22Rv1 (cell line): Measurements from ENCODE around the gene DIABLO.

Experiments used
- H3K27ac ChIP-seq: fragments of 450-650 bp; 2 replicates; pipeline ENCODE4 v1.5.1; 2017
- ZFX ChIP-seq: fragments of 450-650 bp; IDR thresholded peaks from 2 replicates; pipeline ENCODE4 v1.6.1; 2017; ENCODE audit warnings: antibody characterized with exemption, borderline replicate concordance
- TF ChIP-seq, protein P1 (sequence below): fragments of 450-650 bp; IDR thresholded peaks from 2 replicates; pipeline ENCODE4 v1.5.1; 2017; ENCODE audit warnings: mild to moderate bottlenecking

DIABLO gene

DNA sequence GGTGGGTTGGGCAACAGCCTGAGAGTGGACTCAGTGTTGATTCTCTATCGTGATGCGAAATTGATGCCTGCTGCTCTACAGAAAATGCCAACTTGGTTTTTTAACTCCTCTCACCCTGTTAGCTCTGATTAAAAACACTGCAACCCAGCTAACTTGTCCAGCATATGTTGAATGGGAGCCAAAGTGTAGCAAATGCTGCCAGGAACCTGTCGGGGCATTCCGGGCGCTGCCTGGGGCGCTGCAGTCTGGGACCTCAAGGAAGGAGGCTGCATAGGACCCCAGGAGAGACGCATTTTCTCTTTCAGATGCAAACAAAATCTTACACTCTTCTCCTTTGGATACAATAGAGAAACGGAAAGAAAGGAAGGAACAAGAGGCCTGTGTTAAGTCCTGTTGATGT, 18.5 kb downstream of the DIABLO start:
- TF ChIP-seq ZFX = no peak
- TF ChIP-seq, protein P1, sequence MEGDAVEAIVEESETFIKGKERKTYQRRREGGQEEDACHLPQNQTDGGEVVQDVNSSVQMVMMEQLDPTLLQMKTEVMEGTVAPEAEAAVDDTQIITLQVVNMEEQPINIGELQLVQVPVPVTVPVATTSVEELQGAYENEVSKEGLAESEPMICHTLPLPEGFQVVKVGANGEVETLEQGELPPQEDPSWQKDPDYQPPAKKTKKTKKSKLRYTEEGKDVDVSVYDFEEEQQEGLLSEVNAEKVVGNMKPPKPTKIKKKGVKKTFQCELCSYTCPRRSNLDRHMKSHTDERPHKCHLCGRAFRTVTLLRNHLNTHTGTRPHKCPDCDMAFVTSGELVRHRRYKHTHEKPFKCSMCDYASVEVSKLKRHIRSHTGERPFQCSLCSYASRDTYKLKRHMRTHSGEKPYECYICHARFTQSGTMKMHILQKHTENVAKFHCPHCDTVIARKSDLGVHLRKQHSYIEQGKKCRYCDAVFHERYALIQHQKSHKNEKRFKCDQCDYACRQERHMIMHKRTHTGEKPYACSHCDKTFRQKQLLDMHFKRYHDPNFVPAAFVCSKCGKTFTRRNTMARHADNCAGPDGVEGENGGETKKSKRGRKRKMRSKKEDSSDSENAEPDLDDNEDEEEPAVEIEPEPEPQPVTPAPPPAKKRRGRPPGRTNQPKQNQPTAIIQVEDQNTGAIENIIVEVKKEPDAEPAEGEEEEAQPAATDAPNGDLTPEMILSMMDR = no peak
- H3K27ac ChIP-seq = no peak overlapping the region; the same call in 1 of the 2 replicates

DNA sequence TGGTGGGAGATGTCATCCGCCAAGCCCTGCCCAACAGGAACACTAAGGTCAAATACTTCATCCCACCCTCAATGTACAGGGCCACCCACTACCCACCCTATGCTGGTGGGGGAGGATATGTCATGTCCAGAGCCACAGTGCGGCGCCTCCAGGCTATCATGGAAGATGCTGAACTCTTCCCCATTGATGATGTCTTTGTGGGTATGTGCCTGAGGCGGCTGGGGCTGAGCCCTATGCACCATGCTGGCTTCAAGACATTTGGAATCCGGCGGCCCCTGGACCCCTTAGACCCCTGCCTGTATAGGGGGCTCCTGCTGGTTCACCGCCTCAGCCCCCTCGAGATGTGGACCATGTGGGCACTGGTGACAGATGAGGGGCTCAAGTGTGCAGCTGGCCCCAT, 18.9 kb downstream of the DIABLO start:
- TF ChIP-seq ZFX = no peak
- TF ChIP-seq, protein P1 = no peak
- H3K27ac ChIP-seq = no peak overlapping the region; the same call in 1 of the 2 replicates

DNA sequence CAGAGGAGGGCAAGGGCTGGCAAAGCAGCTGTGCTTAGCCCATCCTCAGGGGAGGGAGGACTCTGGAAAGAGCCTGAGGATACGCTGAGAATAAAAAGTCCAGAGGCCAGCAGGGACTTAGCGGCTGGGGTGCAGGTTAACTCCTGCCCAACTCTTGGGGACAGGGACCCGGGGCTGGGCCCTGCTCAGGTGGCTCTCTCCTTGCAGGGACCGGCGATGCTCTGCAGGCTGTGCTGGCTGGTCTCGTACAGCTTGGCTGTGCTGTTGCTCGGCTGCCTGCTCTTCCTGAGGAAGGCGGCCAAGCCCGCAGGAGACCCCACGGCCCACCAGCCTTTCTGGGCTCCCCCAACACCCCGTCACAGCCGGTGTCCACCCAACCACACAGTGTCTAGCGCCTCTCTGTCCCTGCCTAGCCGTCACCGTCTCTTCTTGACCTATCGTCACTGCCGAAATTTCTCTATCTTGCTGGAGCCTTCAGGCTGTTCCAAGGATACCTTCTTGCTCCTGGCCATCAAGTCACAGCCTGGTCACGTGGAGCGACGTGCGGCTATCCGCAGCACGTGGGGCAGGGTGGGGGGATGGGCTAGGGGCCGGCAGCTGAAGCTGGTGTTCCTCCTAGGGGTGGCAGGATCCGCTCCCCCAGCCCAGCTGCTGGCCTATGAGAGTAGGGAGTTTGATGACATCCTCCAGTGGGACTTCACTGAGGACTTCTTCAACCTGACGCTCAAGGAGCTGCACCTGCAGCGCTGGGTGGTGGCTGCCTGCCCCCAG, 19.6 kb downstream of the DIABLO start:
- no peak for TF ChIP-seq ZFX
- TF ChIP-seq, protein P1 = no peak
- 0 out of 2 replicates have a peak overlapping the region, but pooled peaks have one; percentile 13 for H3K27ac ChIP-seq

DNA sequence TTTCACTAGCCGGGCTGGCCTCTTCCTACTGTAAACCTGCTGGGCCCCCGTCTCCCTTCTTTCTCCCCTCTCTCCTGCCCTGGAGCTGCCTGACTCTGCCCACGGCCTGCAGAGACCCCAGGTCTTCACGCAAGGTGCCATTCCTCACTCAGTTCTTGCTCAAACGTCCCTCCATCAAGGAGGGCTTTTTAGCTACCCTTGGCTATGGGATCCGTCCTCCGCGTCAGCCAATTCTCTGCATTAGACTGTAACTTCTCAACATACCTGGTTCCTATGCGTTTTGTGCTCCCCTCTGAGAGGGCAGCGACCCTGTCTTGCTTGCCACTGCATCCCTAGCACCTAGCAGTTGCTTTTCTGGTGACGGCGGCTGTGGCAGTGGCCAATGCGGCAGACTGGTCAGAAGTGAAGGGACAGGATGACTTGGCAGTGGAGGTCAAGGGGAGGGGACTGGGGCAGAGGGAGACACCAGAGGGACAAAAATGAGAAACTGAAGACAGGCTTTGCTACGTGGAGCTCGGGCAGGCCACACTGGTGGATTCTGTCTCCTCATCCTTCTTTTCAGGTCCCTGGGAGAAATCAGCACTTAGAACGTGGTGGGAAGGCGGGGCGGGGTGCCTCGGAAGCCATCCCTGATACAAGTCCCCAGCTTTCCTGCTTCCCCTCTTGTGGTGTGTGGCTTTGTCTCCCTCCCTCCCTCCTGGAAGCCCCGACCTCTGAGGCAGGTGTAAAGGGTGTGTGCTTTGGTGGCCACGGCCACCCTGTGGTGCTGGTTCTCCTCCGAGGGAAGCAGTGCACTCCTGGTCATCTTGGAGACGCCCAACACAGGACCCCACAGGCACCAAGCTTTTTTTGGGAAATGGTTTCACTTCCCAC, 20.6 kb downstream of the DIABLO start:
- no peak for TF ChIP-seq ZFX
- TF ChIP-seq, protein P1 = no peak
- H3K27ac ChIP-seq = no peak overlapping the region

DNA sequence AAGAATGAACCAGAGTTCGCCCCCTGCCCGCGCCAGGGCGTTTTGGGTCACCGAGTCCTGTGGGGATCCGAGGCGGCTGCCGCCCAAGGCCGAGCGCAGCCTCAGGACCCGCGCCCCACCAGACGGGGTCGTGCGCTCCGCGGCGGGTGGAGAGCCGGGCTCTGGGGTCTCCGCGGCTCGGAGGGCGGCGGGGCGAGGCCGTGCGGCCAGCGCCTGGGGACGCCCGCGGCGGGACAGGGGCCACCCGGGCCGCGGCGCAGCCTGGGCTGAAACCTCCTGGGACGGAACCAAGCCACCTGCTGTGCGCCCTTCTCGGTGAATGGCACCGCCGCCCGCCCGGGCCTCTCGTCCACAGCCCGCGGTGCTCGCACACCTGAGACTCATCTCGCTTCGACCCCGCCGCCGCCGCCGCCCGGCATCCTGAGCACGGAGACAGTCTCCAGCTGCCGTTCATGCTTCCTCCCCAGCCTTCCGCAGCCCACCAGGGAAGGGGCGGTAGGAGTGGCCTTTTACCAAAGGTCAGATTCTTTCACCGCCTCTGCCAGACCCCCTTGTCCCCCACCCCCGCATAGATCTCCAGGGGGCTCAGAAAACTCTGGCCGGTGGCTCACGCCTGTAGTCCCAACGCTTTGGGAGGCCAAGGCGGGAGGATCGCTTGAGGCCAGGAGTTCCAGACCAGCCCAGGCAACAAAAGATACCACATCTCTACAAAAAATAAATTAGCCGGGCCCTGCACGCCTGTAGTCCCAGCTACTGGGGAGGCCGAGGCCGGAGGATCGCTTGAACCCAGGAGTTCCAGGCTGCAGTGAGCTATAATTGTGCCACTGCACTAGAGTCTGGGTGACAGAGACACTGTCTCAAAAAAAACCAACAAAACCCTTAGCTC, 21.4 kb downstream of the DIABLO start:
- TF ChIP-seq, protein P1 = no peak
- TF ChIP-seq ZFX = no peak
- no peak overlapping the region; the same call in 1 of the 2 replicates for H3K27ac ChIP-seq

DNA sequence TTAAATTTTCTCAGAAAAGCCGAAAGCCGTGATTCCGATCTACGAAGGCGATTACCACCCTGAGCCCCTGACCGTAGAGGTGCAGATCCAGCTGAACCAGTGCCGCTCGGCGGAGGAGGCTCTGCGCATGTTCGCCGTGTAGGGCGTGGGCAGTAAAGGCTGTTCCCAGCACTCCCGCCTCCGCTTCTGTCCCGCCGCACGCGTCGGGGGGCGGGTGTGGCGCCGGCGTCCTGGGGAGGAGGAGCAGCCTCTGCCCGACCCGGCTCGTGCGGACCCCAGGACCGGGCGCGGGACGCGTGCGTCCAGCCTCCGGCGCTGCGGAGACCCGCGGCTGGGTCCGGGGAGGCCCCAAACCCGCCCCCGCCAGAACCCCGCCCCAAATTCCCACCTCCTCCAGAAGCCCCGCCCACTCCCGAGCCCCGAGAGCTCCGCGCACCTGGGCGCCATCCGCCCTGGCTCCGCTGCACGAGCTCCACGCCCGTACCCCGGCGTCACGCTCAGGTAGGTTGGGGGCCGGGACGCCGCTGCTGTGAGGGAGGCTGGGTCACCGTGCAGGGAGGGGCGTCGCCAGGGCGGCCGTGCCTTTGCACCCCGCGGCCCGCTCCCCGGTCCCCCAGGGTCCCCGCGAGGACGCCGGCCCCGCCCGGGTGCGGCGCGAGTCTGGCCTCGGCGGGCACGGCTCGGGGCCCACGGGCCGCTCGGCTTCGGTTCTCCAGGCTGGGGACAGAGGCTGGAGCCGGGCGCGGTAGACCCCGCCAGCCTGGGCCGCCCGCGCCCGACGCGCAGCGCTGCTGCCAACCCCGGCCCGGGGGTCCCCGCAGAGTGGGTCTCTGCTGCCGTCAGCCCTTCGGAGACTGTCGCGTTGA, 22.3 kb downstream of the DIABLO start, which contains the start of gene B3GNT4:
B3GNT4 (plus strand) TSS at position 409 of the 866 bp plus-strand sequence. CDS start 910 bp downstream, outside the sequence.
- H3K27ac ChIP-seq = peak within 1 kb of the TSS; percentile 30; the same call in 1 of the 2 replicates
- TF ChIP-seq ZFX = no peak

DNA sequence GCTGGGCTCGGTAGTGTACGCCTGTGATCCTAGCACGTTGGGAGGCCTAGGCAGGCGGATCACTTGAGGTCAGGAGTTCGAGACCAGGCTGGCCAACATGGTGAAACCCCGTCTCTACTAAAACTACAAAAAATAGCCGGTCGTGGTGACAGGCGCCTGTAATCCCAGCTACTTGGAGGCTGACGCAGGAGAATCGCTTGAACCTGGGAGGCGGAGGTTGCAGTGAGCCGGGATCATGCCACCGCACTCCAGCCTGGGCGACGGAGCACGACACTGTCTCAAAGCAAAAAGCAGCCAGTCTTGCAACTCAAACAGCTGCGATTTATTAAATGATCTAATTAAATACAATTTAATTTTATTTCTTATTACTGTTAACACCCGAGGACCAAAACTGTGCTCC, 23.0 kb downstream of the DIABLO start:
- H3K27ac ChIP-seq = peak overlapping the region; percentile 30; the same call in 1 of the 2 replicates
